ENCODE data around the gene KDM5B. TPM values are rescaled to one million over a fixed set of nuclear protein-coding genes. Genes with fewer than 3 reads are reported as not detected.

Gene KDM5B
- total RNA-seq, 4 donors from 2014 or later, result 21.8 to 180 (median 47.1) TPM

DNA sequence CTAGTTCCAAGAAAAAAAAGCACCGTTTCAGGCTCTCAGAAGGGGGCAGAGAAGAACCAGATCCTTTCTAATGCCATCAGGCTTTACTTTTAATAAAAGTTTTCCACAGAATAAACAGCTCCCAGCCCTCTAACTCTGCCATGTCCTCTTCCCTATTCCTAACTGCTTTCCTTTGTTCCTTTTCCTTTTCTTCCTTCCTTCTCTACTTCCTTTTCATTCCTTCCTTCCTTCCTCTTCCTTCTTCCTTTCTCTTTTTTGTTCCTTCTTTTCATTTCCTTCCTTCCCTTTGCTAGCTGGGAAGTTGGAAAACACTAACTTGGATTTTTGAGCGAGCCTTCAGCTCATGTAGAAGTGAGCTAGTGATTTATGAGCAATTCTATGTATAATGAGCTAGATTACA, 46.2 kb downstream of the KDM5B start:
- H3K4me3 ChIP-seq, result no peak overlapping the region
- H3K36me3 ChIP-seq, result no peaks in the 10 kb centered on the region
- no peaks in the 10 kb centered on the region for H3K4me1 ChIP-seq
- no peaks in the 10 kb centered on the region for H3K27me3 ChIP-seq
- no peaks in the 10 kb centered on the region for H3K9me3 ChIP-seq
- H3K27ac ChIP-seq, result no peak overlapping the region
- TF ChIP-seq, protein P1, sequence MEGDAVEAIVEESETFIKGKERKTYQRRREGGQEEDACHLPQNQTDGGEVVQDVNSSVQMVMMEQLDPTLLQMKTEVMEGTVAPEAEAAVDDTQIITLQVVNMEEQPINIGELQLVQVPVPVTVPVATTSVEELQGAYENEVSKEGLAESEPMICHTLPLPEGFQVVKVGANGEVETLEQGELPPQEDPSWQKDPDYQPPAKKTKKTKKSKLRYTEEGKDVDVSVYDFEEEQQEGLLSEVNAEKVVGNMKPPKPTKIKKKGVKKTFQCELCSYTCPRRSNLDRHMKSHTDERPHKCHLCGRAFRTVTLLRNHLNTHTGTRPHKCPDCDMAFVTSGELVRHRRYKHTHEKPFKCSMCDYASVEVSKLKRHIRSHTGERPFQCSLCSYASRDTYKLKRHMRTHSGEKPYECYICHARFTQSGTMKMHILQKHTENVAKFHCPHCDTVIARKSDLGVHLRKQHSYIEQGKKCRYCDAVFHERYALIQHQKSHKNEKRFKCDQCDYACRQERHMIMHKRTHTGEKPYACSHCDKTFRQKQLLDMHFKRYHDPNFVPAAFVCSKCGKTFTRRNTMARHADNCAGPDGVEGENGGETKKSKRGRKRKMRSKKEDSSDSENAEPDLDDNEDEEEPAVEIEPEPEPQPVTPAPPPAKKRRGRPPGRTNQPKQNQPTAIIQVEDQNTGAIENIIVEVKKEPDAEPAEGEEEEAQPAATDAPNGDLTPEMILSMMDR (IDR thresholded peaks at IDR 0.05), result no peak
- TF ChIP-seq POLR2A (IDR thresholded peaks at IDR 0.05), result no peak
- DNase-seq, result no peak
- intact Hi-C loops (cut with DNase I; ENCODE audit: low total_unique reads), result no loop called here

DNA sequence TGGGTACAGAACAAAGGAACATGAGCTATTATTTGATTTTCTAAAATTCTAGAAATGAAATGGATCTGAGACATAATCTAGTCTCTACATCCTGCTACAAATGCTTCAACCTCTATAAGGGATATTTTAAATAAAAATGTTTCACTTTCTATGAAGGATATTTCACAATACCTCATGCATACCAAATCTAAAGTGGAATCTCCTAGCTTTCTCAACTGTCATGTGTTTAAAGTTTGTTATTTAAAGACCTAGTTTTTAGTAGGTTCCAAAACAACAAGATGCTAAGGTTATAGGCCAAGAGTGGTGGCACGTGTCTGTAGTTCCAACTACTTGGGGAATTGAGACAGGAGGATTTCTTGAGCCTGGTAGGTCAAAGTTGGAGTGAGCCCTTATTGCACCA, 47.6 kb downstream of the KDM5B start:
- no peak for DNase-seq
- Histone ChIP-seq H3K27me3 (no peaks in the 10 kb centered on the region), H3K27ac (no peak overlapping the region), H3K9me3 (no peaks in the 10 kb centered on the region), H3K4me1 (no peaks in the 10 kb centered on the region), H3K4me3 (no peak overlapping the region), H3K36me3 (no peaks in the 10 kb centered on the region)
- TF ChIP-seq, protein P1 (IDR thresholded peaks at IDR 0.05), result no peak
- TF ChIP-seq POLR2A (IDR thresholded peaks at IDR 0.05), result no peak
- intact Hi-C loops (cut with DNase I; ENCODE audit: low total_unique reads), result no loop called here

DNA sequence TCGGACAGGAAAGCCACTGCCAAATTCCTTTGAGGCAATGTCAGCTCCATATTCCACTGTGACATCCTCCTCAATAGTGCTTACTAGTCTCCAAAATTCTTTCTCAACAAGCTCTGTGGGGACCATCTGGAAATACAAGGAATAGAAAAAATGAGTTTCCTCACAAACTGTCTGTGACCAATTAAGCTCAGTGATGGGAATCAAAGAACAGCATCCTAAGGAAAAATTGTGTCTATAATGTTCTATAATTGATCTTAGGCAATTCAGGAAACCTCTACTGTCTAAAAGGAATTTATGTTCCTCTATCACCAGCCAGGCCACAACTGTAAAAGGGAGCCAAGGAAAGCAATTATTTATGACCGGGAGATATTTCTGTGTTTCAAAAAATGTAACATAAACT, 51.8 kb downstream of the KDM5B start:
- H3K36me3 ChIP-seq, result no peaks in the 10 kb centered on the region
- H3K27me3 ChIP-seq, result no peaks in the 10 kb centered on the region
- TF ChIP-seq POLR2A (IDR thresholded peaks at IDR 0.05), result no peak
- TF ChIP-seq, protein P1 (IDR thresholded peaks at IDR 0.05), result no peak
- no peak overlapping the region for H3K27ac ChIP-seq
- H3K4me3 ChIP-seq, result no peak overlapping the region
- DNase-seq, result no peak
- no peaks in the 10 kb centered on the region for H3K4me1 ChIP-seq
- no peaks in the 10 kb centered on the region for H3K9me3 ChIP-seq
- intact Hi-C loops (cut with DNase I; ENCODE audit: low total_unique reads), result no loop called here

DNA sequence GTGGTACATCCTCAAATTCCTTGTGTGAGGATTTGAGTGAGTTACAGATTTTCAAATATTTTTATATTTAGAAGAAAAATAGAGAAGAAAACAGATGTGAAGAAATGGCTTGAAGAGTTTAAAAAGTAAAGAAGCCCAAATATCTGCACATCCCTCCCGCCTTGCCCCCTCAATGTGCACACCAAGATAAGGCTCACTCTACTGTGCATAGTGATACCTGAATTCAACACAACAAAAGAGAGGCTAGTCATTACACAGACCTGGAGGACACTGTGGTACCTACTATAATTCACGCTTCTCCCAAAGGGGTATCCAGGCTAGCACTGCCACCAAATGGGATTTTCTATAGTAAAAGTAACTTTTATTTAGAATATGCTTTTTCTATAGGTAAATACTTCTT, 53.9 kb downstream of the KDM5B start:
- TF ChIP-seq, protein P1 (IDR thresholded peaks at IDR 0.05), result no peak
- TF ChIP-seq POLR2A (IDR thresholded peaks at IDR 0.05), result no peak
- no peaks in the 10 kb centered on the region for H3K9me3 ChIP-seq

DNA sequence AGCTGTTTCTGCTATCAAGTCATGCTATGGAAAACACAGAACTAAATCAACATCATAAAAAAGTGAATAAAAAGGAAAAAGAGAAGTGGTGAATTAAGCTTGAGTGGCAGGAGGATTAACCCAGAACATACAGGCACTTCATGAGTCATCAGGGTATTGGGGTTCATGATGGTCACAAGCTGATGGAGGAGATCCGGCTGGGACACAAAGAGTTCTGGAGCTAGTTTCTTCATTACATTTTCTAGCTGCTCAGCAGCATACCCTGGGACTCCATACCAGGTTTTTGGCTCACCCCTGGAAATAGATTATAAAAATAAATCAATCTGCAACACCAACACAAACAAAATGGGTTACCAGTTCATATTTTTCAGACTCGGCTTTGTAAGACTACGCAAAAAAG, 55.4 kb downstream of the KDM5B start:
- intact Hi-C loops (cut with DNase I; ENCODE audit: low total_unique reads), result no loop called here
- Histone ChIP-seq H3K4me1 (no peaks in the 10 kb centered on the region), H3K9me3 (no peaks in the 10 kb centered on the region), H3K27ac (no peak overlapping the region), H3K27me3 (no peaks in the 10 kb centered on the region), H3K36me3 (no peaks in the 10 kb centered on the region), H3K4me3 (no peak overlapping the region)
- DNase-seq, result no peak
- TF ChIP-seq, protein P1 (IDR thresholded peaks at IDR 0.05), result no peak
- no peak for TF ChIP-seq POLR2A (IDR thresholded peaks at IDR 0.05)

More for the DNA sequence above, 53.9 kb downstream of the KDM5B start:
- H3K36me3 ChIP-seq, result no peaks in the 10 kb centered on the region
- intact Hi-C loops (cut with DNase I; ENCODE audit: low total_unique reads), result no loop called here
- DNase-seq, result no peak
- no peaks in the 10 kb centered on the region for H3K4me1 ChIP-seq
- H3K27me3 ChIP-seq, result no peaks in the 10 kb centered on the region
- no peak overlapping the region for H3K4me3 ChIP-seq
- no peak overlapping the region for H3K27ac ChIP-seq

Data from uterus (tissue), 4 donors.